ENCODE measurements around the gene MT1HL1. TPM values are rescaled to one million over a fixed set of nuclear protein-coding genes. Genes with fewer than 3 reads are reported as not detected.
"Not testable (repeated sequence)": the region's sequence is repeated elsewhere in the genome, so short reads cannot be mapped to it uniquely, and the experiment has no call there.

Gene MT1HL1
- total RNA-seq, 1 experiment from 2014 or later, result not detected

DNA sequence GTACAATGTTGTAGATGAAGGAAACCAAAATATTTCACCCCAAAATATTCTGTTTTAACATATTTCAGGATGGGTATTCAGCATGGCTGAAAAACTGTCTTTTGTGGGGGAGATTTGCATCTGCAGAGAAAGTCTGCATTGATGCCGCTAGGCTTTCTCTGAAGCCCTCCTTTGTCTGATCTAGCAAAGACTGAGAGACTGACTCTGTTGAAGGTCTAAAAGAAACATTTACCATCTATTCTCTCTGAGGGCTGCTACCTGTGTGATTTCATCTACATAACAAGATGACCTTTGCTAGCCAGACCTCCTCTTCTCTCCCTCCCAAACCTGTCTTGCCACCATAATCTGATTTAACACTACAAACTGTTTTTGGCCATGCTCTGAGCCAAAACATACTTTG lies 12.4 kb upstream of the MT1HL1 start:
- no peak for DNase-seq (ENCODE audit: low spot score)

DNA sequence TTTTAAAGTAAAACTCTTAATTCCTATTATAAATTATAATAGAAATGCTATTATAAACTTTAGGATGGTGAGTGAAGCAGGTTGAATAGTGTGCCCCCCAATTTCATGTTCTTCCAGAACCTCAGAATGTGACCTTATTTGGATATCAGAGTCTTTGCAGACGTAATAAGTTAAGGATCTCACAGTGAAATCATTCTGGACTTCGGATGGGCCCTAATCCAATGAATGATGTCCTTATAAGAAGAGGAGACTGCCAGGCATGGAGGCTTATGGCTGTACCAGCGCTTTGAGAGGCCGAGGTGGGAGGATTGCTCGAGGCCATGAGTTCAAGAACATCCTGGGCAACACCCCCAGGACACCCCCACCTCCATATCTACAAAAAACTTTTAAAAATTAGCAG lies 9.4 kb upstream of the MT1HL1 start:
- no peak for DNase-seq (ENCODE audit: low spot score)

DNA sequence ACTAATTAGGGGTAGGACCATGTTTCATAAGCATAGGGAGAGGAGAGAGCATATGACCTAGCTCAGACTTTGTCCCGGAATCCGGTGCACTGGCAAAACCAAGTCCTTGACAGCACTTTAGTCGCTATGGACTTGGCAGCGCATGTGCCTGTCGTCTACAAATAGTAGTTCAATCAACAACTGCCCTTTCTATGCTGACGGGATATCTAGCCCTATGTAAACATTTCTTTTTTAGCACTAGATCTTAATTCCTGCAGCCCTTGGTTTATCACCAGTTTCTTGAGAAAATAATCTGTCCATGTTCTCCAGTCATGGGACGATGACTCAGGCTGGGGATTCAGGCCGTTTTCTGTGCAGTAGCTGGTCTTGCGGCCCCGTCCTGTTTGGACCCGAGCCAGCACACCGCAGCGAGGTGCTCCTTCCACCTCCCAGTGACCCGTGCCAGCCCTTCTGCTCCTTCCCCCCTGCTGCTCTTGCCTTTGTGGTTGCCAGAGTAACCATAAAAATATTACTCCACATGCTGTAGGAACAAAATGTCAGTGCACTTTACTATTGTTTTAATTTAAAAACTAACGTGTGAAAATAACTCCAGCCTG lies 8.6 kb upstream of the MT1HL1 start:
- DNase-seq (ENCODE audit: low spot score), result peak; percentile 78

DNA sequence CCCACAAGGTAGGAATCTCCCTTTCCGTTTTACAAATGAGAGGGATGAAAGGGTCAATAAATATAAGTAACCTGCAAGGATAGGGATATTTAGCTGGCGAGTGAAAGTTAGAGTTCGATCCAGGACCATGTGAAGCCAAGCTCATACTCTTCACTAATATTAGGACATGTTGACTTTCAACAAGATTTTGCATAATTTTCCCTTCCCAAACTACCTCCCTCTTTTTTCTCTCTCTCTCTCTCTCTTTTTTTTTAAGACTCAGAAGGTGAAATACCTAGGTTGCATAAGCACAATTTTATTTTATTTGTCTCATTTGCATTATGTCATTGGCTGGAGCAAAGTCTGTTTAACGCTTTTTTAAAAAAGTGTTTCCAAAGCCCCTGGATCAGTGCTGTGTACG lies 8.1 kb upstream of the MT1HL1 start:
- no peak for DNase-seq (ENCODE audit: low spot score)

DNA sequence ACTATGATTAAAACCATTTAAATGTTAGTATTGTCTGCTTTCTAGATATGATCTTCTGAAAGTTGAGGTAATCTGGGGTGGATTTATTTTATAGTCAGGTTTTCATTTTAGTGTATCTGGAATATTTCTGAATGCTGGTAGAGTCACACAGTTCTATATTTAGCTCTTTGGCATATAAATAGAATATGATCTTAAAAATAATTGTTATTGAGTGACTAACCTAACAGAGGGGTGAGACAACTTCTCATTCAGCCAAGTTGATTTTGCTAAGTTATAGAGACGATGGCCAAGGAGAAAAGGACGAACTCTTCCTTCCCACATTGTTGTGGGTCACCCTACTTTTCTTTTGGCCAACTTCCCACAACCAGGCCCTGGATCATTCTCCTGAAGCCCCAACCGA lies 7.2 kb upstream of the MT1HL1 start:
- DNase-seq (ENCODE audit: low spot score), result no peak

DNA sequence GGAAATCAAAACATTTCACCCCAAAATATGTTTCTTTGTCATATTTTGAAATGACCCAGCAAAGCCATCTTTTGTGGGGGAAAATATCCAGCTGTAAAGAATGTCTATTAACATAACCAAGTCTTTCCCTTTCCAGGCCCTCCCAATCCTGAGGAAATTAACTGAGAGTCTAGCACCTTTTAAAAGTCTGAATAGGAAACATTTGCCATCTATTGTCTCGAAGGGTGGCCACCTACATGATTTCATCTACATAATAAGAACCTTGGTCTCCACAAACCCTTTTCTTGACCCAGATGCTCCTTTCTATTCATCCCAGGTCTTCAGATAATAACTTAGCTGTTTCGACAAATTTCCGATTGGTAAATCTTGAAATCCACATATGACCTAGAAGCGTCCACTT lies 5.4 kb upstream of the MT1HL1 start:
- no peak for DNase-seq (ENCODE audit: low spot score)

DNA sequence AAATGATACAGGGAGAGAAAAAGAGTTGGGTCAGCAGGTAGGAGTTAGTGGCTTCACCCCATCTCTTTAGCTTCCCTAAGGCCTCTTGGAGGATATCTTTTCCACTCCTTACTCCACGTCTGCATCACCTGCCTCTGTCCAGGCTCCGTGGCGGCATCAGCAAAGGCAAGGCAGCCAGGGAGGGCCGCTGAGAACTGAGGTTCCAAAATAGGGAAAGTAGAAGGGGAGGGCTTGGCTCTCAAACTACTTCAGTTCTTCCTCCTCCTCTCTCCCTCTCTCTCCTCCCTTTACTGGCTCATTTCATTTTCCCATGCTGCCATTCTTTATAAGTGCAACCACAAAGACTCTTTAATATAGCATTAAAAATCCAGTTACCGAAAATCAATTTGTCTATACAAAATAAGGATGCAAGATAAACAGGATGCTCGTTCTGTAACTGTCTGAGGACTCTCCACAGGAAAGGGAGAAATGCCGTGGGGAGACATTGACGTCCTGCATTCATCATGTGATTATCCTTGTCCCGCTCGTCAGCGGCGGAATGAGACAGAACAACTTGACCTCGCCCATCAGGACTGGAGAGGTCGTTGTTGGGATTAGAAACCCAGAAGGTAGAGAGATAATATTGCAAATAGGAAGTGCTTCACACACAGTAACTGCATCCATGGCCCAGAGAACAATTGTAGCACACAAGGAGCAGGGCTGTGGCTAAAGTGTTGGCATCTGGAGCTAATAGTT lies 3.1 kb upstream of the MT1HL1 start:
- DNase-seq (ENCODE audit: low spot score), result no peak

DNA sequence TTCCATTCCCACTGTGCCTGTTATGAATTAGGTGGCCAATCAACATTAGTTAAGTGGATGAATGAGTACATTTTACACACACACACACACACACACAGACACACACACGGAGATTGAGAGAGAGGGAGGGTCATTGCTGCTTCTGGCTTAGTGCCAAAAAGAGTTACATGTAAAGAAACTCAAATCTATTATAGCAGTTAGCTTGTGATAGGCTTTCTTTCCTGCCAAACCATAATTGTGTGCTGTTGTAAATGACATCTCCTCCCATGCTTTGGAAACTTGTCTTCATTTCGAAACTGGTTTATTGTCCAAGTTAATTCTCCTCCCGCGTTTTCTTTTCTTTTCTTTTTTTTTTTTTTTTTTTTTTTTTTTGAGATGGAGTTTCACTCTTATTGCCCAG lies 1.4 kb upstream of the MT1HL1 start:
- no peak for DNase-seq (ENCODE audit: low spot score)

DNA sequence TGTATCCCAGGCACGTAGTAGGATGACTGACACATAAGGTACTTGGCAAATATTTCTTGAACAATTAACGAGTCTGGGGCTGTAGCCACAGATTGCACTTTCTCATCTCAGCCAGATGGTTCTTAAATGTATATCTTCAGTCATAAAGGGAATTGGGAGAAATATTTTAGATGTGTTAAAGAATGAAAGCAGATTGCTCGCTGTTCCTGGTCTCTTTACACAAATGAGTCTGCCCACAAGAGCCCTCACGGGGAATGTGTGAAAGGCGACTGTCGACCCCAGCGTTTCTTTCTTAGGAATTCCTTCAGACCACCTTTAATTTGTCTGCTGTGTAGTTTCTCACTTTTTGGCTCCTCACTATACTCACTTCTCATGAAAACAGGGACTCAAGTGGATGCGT lies 725 bp downstream of the MT1HL1 start:
- DNase-seq (ENCODE audit: low spot score), result no peak

DNA sequence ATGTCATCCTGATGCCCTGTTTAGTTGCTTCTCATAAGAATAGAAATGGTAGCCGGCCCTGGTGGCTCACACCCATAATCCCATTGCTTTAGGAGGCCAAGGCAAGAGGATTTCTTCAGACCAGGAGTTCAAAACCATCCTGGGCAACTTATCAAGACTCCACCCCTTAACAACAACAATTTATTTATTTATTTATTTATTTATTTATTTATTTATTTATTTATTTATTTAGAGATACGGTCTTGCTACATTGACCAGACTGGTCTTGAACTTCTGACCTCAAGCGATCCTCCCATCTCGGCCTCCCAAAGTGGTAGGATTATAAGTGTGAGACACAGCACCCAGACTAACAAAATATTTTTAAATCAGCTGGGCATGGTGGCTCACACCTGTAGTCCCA lies 4.0 kb downstream of the MT1HL1 start:
- no peak for DNase-seq (ENCODE audit: low spot score)

DNA sequence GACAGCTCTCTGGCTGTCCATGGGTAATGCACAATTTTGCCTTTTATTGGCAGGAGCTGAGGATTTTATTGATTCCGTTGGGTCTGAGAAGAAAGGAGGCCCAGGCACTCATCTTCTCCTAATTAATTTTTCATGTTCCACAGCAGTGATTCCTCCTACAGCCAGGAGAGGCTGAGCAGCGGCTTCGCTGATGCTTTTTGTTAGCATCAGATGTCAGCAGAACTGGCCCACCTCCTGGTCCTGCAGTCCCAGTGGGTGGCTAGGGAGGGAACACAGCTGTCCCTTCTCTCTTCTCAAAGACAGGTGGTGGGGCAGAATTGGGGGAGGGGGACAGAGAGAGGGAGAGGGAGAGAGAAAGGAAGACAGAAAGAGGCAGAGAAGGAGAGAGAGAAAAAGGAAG lies 5.7 kb downstream of the MT1HL1 start:
- no peak for DNase-seq (ENCODE audit: low spot score)

DNA sequence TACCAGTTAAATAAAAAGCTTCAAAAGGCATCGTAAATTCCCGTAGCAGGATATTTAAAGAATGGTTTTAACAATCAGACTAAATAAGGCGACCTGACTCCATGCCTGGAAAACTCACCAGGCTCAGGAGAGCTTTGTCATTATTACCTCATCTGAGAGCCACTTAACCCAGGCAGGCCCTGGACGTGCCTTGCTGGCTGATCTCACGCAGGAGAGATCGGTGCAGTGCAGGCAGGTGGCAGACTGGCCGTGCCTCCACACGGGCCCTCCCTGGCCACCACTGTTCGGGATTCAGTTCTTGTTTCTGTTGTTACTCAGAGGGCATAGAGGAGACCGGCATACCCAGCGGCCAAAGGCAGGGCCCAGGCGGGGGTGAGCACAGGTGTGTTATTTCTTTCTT lies 6.4 kb downstream of the MT1HL1 start:
- no peak for DNase-seq (ENCODE audit: low spot score)

DNA sequence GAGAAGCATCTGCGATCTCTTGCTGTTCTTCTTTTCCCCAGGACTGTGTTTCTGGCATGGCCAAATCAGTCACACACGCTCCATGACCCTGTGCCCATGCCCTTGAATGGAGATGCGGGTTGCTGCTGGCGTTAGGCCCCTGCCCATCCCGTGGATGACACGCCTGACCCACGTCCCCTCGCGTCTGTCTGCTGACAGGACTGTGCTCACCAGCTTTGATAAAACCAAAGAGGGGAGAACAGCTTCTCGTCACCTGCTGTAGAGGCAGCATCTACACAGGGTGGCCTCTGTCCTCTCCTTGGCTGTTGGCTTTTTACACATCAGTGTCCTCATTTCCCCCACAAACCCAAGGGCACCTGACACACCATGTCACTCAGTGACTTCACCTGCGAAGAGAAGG lies 6.9 kb downstream of the MT1HL1 start:
- no peak for DNase-seq (ENCODE audit: low spot score)

DNA sequence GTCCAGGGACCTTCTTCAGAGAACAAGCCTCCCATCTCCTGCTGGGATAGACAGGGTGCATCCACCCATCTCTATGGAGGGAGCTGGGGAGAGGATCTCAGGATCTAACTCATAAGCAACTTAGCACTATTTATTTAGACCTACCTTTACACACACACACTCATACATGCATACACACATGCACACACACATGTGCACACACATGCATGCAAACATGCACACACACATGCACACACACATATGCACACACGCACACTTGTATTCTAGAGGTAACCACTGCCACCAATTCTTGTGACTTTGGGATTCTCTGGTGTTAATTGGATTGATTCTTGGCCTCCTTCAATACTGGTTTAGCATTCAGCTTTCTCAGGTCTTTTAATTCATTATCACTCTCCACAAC lies 9.8 kb downstream of the MT1HL1 start:
- DNase-seq (ENCODE audit: low spot score), result no peak

DNA sequence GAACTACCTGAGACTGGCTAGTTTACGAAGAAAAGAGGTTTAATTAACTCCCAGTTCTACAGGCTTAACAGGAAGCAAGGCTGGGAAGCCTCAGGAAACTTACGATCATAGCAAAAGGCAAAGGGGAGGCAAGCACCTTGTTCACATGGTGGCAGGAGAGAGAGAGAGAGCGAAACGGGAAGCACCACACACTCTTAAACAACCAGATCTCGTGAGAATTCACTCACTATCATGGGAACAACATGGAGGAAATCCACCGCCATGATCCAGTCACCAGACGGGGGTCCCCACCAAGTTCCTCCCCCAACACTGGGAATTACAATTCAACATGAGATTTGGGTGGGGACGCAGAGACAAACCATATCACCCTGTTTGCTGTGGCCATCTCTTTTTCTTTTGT lies 11.8 kb downstream of the MT1HL1 start:
- no peak for DNase-seq (ENCODE audit: low spot score)

DNA sequence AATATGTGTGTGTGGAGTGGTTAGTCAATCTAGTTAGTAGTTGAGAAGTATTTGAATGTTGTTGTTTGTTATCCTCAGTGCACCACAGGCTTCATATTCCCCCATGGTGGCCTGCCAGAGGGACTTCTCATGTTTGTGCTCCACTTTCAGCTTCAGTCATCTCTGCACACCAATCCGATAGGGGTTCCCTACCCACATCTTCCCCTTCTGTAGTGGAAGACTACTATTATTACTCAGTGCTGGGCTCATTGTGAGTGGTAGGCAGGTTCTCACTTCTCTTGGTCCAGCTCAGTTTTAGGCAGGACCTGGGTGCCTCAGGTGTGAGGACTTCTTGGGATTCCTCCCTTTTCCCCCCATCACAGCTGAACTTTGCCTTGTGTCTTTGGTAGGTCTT lies 14.2 kb downstream of the MT1HL1 start:
- no peak for DNase-seq (ENCODE audit: low spot score)

DNA sequence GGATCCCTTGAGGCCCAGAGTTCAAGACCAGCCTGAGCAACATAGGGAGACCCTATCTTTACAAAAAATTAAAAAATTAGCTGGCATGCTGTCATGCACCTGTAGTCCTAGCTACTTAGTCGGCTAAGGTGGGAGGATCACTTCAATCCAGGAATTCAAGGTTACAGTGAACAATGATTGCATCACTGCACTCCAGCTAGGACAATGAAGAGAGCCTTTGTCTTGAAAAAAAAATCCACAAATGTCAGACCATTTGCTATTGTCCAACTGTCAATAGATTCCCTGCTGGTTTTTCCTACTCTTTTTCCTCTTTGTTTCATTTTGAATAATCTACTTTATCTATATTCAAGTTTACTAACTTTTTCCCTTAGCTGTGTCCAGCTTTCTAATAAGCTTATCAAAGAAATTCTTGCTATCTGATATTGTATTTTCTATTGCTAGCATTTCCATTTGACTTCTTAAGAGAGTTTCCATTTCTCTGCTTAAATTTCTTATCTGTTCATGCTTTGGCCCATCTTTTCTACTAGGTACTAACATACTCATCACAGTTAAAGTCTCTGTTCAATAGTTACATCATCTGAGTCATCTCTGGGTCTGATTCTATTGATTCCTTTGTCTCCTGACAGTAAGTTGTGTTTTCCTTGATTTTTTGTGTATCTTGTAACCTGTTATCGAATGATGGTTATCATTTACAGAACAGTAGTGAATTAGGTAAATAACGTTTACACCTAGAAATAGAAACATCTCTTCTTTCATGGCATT lies 14.8 kb downstream of the MT1HL1 start:
- DNase-seq (ENCODE audit: low spot score), result no peak

DNA sequence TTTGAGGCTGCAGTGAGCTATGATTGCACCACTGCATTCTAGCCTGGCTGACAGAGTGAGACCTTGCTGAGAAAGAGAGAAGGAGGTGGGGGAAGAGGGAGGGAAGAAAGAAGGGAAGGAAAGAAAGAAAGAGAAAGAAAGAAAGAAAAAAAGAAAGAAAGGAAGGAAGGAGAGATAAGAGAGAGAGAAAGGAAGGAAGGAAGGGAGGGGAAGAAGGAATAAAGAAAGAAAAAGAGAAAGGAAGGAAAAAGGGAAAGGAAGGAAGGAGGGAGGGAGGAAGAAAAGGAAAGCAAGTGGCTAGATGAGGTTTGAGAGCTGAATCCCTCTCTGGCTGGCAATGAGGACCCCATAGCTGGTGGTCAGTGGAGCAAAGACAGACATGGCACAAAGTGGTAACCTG lies 20.4 kb downstream of the MT1HL1 start:
- DNase-seq (ENCODE audit: low spot score), result no peak

DNA sequence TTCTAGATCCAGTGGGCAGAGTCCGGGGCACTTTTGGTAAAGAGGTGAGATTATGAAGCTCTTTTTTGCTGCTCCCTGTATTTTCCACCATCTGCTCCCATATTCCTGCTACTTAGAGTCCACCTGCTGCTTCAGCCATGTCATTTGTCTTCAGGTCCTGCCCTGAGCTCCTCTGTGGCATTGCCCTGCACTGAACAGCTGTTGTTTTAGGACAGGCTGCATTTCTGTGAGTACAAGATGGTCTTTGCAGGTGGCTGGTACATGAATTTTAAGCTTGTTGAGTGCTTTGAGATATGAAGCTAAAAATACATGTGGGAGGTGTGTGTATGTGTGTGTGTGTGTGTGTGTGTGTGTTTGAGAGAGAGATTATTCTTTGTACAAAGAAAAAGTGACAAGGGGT lies 21.9 kb downstream of the MT1HL1 start:
- no peak for DNase-seq (ENCODE audit: low spot score)

DNA sequence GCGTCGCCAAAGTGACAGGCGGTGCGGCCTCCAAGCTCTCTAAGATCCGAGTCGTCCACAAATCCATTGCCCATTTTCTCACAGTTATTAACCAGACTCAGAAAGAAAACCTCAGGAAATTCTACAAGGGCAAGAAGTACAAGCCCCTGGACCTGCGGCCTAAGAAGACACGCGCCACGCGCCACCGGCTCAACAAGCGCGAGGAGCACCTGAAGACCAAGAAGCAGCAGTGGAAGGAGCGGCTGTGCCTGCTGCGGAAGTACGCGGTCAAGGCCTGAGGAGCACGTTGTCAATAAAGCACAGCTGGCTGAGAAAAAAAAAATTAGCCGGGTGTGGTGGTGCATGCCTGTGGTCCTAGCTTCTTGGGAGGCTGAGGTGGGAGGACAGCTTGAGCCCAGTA lies 22.8 kb downstream of the MT1HL1 start:
- DNase-seq (ENCODE audit: low spot score), result not testable (repeated sequence)

DNA sequence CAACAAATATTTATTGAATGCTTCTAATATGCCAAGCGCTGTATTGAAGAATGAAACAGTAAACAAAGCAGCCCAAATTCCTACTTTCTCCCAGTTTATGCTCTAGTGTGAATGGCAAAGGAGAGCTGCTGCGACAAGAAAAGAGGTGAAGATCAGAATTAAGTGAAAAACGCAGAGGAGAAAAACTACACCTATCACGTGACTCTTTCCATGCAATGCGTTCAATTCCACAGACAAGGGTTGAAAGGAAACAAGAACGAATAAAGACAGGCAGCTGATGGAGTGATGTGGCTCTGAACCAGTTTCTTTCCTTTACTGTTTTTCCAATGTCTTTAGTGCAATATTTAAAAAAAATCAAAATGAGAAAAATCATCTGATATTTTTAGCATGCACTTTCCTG lies 23.6 kb downstream of the MT1HL1 start:
- no peak for DNase-seq (ENCODE audit: low spot score)

DNA sequence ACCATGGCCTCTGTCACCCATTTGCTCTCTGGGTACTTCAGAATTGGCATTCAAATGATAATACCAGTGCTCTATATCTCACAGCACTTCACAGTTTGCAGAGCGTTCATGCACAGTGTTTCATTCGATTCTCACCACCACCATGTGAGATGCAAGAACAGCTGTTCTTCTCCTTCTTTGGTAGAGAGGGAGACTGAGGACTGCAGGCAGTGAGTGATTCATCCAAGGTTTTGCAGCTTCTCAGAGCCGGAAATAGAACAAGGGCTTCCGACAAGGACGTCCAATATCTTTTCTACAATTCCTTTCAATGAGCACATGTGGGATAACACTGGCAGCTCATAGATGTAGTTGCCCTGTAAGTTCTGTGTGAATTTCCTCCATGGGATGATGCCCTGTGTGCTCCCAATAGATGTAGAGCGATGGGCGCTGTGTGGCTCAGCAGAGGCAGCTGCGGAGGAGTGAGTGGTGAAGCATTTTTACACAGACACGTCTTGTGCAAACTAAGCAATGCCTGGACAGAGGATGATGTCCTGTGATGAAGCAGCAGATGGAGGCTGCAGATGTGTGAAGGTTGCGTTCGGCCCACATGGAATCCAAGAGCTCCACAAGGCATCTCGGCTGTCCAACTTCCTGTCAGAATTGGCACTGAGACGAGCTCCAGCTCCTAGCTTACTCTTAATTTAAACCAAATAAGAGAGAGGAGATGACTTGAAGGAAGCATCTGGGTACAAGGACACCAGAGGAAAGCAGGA lies 24.9 kb downstream of the MT1HL1 start:
- no peak for DNase-seq (ENCODE audit: low spot score)

DNA sequence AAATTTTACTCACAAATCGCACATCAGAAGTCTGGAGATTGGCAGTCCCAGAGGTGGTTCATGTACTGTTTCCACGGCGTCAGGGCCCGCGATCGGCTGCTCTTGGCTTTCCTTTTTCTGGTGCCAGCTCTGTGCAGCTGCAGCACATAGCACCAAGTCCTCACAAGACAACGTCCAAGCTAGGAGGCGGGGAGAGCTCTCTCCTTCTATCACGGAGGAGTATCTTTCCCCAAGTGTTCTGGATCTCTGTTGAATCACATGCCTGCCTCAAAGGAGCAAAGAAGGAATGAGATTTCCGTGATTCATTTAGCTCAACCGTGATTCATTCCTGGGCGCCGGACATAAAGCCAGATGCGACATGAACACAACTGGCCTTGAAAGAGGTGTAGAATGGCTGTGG lies 25.5 kb downstream of the MT1HL1 start:
- peak; percentile 47 for DNase-seq (ENCODE audit: low spot score)
